VCaP (cell line): Measurements from ENCODE around the gene AKT2.
A peak's percentile ranks its signal among the peaks of the same experiment; 100 is the strongest.

Experiments used
- H3K27ac ChIP-seq: fragments of 450-650 bp; 2 replicates; pipeline ENCODE4 v1.5.1; 2017
- TF ChIP-seq, protein P1 (sequence below): fragments of 450-650 bp; conservative IDR thresholded peaks from 2 replicates; pipeline ENCODE4 v1.5.1; 2017; ENCODE audit warnings: mild to moderate bottlenecking, moderate library complexity

Gene AKT2

DNA sequence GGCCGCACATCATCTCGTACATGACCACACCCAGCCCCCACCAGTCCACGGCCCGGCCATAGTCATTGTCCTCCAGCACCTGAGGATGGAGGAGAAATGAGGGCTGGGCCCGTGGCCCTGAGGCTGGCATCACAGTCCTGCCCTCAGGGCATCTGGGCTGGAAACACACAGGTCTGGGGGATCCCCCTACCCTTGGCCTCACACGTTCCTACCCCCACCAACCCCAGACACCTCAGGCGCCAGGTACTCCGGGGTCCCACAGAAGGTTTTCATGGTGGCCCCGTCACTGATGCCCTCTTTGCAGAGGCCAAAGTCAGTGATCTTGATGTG is 49.2 kb downstream of the AKT2 start:
- H3K27ac ChIP-seq: no peak overlapping the region
- TF ChIP-seq, protein P1, sequence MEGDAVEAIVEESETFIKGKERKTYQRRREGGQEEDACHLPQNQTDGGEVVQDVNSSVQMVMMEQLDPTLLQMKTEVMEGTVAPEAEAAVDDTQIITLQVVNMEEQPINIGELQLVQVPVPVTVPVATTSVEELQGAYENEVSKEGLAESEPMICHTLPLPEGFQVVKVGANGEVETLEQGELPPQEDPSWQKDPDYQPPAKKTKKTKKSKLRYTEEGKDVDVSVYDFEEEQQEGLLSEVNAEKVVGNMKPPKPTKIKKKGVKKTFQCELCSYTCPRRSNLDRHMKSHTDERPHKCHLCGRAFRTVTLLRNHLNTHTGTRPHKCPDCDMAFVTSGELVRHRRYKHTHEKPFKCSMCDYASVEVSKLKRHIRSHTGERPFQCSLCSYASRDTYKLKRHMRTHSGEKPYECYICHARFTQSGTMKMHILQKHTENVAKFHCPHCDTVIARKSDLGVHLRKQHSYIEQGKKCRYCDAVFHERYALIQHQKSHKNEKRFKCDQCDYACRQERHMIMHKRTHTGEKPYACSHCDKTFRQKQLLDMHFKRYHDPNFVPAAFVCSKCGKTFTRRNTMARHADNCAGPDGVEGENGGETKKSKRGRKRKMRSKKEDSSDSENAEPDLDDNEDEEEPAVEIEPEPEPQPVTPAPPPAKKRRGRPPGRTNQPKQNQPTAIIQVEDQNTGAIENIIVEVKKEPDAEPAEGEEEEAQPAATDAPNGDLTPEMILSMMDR: no peak

DNA sequence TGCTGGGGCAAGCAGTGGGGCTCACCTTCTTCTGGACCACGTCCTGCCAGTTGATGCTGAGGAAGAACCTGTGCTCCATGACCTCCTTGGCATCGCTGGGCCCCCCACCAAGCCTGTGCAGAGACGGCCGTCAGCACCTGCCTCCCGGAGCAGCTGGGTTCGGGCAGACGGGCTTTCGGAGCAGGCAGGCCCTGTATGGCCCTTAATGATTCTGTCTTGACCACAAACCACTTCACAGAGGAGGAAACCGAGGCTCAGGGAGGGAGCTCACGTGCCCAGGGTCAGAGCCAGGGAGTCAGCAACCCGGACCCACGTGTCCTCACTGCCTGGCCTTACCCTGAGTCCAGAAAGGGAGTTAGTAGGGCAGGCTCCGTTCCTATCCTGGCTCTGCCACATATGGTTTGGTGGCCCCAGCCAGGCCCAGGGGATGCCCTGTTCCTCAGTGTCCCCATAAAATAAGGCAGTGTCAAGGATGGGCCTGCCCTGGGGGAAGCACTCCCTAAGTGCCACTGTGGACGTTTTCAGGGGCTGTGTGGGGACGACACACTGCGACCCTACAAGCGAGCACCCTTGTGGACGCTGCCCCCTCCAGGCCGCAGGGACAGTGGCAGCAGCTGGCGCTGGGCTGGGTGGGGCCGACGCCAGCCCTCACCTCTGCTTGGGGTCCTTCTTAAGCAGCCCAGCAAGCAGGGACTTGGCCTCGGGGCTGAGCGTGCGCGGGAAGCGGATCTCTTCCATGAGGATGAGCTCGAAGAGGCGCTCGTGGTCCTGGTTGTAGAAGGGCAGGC is 49.7 kb downstream of the AKT2 start:
- H3K27ac ChIP-seq: no peak overlapping the region
- TF ChIP-seq, protein P1: peak; percentile 41; the same call in 1 of the 2 replicates

DNA sequence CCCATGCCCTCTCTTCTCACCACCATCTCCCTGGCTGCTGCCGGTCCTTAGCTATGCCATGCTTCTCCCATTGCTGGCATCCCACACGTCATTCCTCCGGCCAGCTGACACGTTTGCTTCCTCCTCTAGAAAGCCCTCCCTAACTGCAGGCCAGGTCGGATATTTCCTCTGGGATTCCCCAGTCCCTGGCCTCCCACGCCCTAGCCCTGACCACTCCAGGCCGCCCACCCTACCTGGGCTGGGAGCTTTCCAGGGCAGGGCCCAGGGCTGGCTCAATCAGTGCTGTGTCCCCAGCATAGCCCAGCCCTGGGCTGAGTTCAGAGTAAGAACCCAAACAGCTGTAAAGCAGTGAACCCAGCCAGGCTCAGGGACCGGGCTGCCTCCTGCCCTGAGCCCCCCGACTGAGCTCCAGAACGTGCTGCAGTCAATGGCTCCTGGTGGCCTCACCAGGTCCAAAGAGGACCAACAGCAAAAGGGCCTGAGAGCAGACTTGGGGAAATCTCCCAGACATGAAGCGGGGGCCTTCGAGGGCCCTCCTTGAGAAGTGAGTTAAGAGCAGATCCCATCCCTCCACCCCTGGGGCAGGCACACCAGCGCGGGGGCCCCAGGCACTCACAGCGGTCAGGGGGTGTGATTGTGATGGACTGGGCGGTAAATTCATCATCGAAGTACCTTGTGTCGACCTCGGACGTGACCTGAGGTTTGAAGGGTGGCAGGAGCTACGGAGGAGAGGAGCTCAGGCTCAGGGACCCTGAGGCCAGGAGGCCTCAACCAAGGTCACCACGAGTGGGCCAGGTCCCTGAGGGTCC is 50.5 kb downstream of the AKT2 start:
- TF ChIP-seq, protein P1: no peak
- no peak overlapping the region for H3K27ac ChIP-seq

DNA sequence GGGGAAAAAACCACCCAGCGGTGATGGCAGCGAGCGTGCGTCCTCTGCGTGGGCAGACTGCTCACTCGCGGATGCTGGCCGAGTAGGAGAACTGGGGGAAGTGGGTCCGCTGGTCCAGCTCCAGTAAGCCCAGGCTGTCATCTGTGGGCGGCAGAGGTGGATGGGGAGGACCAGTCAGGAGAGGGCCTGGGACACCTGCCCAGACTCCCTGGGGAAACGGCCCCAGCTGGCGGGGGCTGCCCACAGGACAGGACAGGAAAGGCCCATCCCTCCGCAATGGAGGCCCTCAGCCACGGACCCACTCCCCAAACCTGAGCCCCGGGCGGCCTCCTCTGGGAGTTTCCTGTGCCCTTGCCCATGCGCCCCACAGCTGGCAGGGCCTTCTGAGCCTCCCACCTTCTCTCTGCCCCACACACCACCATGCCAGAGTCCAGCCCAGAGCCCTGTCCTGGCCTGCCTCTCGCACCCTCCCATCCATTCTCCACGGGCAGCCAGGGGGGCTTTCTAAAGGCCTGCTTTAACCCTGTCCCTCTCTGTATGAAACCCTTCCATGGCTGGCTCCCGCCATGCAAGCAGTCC is 51.2 kb downstream of the AKT2 start:
- TF ChIP-seq, protein P1: no peak

DNA sequence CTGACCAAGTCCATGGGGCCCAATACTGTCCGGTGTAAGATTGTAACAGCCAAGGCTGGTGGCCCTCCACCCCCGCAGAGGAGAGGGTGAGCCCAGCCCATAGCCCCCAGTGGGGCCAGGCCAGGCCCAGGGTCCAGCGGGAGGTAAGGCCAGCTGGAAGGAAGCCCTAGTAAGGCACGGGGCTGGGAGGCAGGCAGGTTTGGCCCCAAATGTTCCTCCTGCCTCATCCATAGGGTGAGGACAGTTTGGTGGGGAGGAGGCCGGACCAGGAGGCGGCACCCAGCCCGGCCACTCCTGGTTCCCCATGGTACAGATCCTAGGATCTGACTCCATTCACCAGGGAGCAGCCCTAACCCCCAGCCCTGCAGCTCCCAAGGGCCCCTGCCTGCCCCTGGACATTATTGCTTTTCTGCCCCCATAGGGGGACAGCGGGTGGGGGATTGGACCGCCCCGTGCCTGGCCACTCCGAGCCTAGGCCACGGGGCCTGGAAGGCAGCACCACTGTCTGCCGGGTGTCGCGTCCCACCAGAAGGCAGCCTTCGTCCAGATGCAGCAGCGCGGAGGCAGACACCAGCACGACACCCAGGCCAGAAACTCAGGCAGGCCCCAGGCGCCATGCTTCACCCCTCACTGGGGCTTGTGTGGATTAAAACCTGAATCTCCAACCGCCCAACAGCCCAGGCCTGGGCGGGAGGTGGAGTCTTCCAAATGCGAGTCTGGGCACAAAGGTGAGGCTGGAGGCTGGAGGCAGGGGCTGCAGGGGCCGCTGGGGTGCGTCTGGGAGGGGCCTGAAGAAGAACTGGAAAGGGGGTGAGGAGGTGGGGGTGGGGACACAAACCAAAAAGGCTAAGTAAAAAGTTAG is 52.0 kb downstream of the AKT2 start:
- no peak overlapping the region for H3K27ac ChIP-seq
- TF ChIP-seq, protein P1: no peak

More for the DNA sequence above, 51.2 kb downstream of the AKT2 start:
- no peak overlapping the region for H3K27ac ChIP-seq

DNA sequence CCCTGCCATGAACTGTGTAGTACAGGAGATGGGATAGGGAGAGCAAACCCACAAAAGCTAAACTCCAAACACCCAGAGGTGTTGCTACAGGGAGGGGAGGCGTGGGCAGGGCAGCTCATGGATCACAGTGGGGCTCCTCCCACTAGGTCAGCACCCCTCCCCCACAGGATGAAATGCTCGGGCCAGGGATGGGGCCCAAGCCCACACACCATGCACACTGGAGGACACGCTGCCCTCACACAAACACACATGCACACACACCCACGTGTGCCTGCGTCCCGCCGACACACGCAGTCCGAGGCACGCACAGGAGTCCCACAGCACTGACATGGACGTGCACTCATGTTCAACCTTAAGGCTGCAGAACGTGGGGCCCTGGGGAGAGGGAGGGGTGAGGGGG is 52.7 kb downstream of the AKT2 start:
- TF ChIP-seq, protein P1: no peak
- H3K27ac ChIP-seq: no peak overlapping the region
